Liver (tissue), 9 donors: Measurements from ENCODE around the gene EGFR. TPM values are rescaled to one million over a fixed set of nuclear protein-coding genes. Genes with fewer than 3 reads are reported as not detected.
A peak's percentile ranks its signal among the peaks of the same experiment; 100 is the strongest.

Source experiments
- DNase-seq: peaks from one replicate; pipeline ENCODE4 v3.0.0-alpha.2; 2017; ENCODE audit warnings: low spot score
- H3K27ac ChIP-seq, 2 donors: one replicate each; pipeline ENCODE4 v1.7.0; 2013; ENCODE audit warnings: inconsistent platforms in 2 of 2, low read length in 2 of 2, control low read depth in 1 of 2, low read depth in 1 of 2, mild to moderate bottlenecking in 1 of 2
- H3K27me3 ChIP-seq, 4 donors: one replicate each; pipeline versions ENCODE4 v1.6.1 to v1.7.0; 2013; ENCODE audit warnings: low read length in 3 of 4, inconsistent platforms in 1 of 4, mild to moderate bottlenecking in 1 of 4, moderate library complexity in 1 of 4; ENCODE audit not compliant: control insufficient read depth in 4 of 4, insufficient read depth in 4 of 4
- H3K36me3 ChIP-seq, 4 donors: one replicate each; pipeline versions ENCODE4 v1.6.1 to v1.7.0; 2013; ENCODE audit warnings: low read length in 3 of 4, mild to moderate bottlenecking in 3 of 4, low read depth in 1 of 4, moderate library complexity in 1 of 4; ENCODE audit not compliant: control insufficient read depth in 4 of 4, insufficient read depth in 3 of 4
- H3K4me1 ChIP-seq, 4 donors: one replicate each; pipeline versions ENCODE4 v1.6.1 to v1.7.0; 2013; ENCODE audit warnings: low read length in 3 of 4, mild to moderate bottlenecking in 3 of 4, moderate library complexity in 1 of 4; ENCODE audit not compliant: control insufficient read depth in 4 of 4, insufficient read depth in 4 of 4
- H3K4me3 ChIP-seq, 3 donors: one replicate each; pipeline versions ENCODE4 v1.6.1 to v1.7.0; 2013; ENCODE audit warnings: low read length in 3 of 3, control low read depth in 1 of 3, low read depth in 1 of 3, mild to moderate bottlenecking in 1 of 3
- H3K9ac ChIP-seq, 2 donors: one replicate each; pipeline ENCODE4 v1.7.0; 2013; ENCODE audit warnings: low read length in 2 of 2, mild to moderate bottlenecking in 2 of 2, moderate library complexity in 2 of 2, control low read depth in 1 of 2, low read depth in 1 of 2
- H3K9me3 ChIP-seq, 4 donors: one replicate each; pipeline versions ENCODE4 v1.6.1 to v1.7.0; 2013; ENCODE audit warnings: low read length in 3 of 4; ENCODE audit not compliant: control insufficient read depth in 4 of 4
- ATF3 ChIP-seq: IDR thresholded peaks from 2 replicates; pipeline ENCODE4 v1.6.1; 2016; ENCODE audit warnings: antibody characterized with exemption
- EGR1 ChIP-seq, 2 donors: IDR thresholded peaks; 2 replicates each; pipeline ENCODE4 v1.6.1; 2016 to 2018; ENCODE audit warnings: antibody characterized with exemption in 2 of 2, low read depth in 2 of 2
- FOXA1 ChIP-seq: IDR thresholded peaks from 2 replicates; pipeline ENCODE4 v1.6.1; 2016; ENCODE audit warnings: antibody characterized with exemption
- FOXA2 ChIP-seq: IDR thresholded peaks from 2 replicates; pipeline ENCODE4 v1.6.1; 2016; ENCODE audit warnings: antibody characterized with exemption
- GABPA ChIP-seq, 2 donors: IDR thresholded peaks in 1 of 2; conservative IDR thresholded peaks in 1 of 2; 2 replicates each; pipeline ENCODE4 v1.6.1; 2016; ENCODE audit warnings: antibody characterized with exemption in 2 of 2, mild to moderate bottlenecking in 1 of 2, moderate library complexity in 1 of 2
- HNF4A ChIP-seq, 2 donors: conservative IDR thresholded peaks; 2 replicates each; pipeline ENCODE4 v1.6.1; 2016; ENCODE audit warnings: antibody characterized with exemption in 2 of 2, mild to moderate bottlenecking in 2 of 2
- HNF4G ChIP-seq: IDR thresholded peaks from 2 replicates; pipeline ENCODE4 v1.6.1; 2016; ENCODE audit warnings: antibody characterized with exemption
- JUND ChIP-seq, 2 donors: IDR thresholded peaks; 2 replicates each; pipeline ENCODE4 v1.6.1; 2016; ENCODE audit warnings: antibody characterized with exemption in 2 of 2
- NR2F2 ChIP-seq: IDR thresholded peaks from 2 replicates; pipeline ENCODE4 v1.6.1; 2016; ENCODE audit warnings: antibody characterized with exemption
- RAD21 ChIP-seq, 2 donors: IDR thresholded peaks; 2 replicates each; pipeline ENCODE4 v1.6.1; 2016; ENCODE audit warnings: antibody characterized with exemption in 2 of 2, mild to moderate bottlenecking in 2 of 2
- RXRA ChIP-seq, 2 donors: IDR thresholded peaks; 2 replicates each; pipeline ENCODE4 v1.6.1; 2017 to 2018; ENCODE audit warnings: antibody characterized with exemption in 2 of 2, mild to moderate bottlenecking in 1 of 2
- SP1 ChIP-seq: IDR thresholded peaks from 2 replicates; pipeline ENCODE4 v1.6.1; 2018; ENCODE audit warnings: antibody characterized with exemption, mild to moderate bottlenecking
- TAF1 ChIP-seq: conservative IDR thresholded peaks from 2 replicates; pipeline ENCODE4 v1.6.1; 2016; ENCODE audit warnings: antibody characterized with exemption, mild to moderate bottlenecking
- YY1 ChIP-seq: IDR thresholded peaks from 2 replicates; pipeline ENCODE4 v1.6.1; 2016; ENCODE audit warnings: antibody characterized with exemption, mild to moderate bottlenecking
- WGBS: extraction: QIAGEN DNeasy Blood & Tissue Kit; methylation state at CpG from one replicate; pipeline ENCODE4 v1.1.7; 2013; 5-methylcytosine and 5-hydroxymethylcytosine counted together
- polyA plus RNA-seq, 2 donors: library from polyadenylated mRNA; stranded (reverse) in 1 of 2; unstranded in 1 of 2; fragments of 200-250 nt in 1 of 2; fragments of >200 nt in 1 of 2; fragmentation: Nextera tagmentation in 1 of 2; extraction: Ambion mirVana in 1 of 2; gene quantifications; one replicate each; pipeline versions ENCODE4 v1.2.1 to v1.2.3, GENCODE V29; 2013 to 2015
- total RNA-seq, 2 donors: library from RNA; depleted of rRNA; stranded (reverse); fragments of >200 nt; gene quantifications; one replicate each; pipeline ENCODE4 v1.2.3, GENCODE V29; 2014
- TF ChIP-seq, protein P1 (sequence below): IDR thresholded peaks from 2 replicates; pipeline ENCODE4 v1.6.1; 2016; ENCODE audit warnings: antibody characterized with exemption
- TF ChIP-seq, protein P2 (sequence below): fragments of 150-350 bp; IDR thresholded peaks from 2 replicates; pipeline ENCODE4 v1.5.1; 2017; ENCODE audit warnings: improper control_type of control experiment, low read depth, low read length; ENCODE audit not compliant: missing input control
- TF ChIP-seq, protein P3 (sequence below): IDR thresholded peaks from 2 replicates; pipeline ENCODE4 v1.6.1; 2016; ENCODE audit warnings: antibody characterized with exemption, mild to moderate bottlenecking
- TF ChIP-seq, protein P4 (sequence below): IDR thresholded peaks from 2 replicates; pipeline ENCODE4 v1.6.1; 2016; ENCODE audit warnings: antibody characterized with exemption
- donor health status: healthy.
- donor health status: healthy.
- donor health status: healthy.
- donor health status: healthy.
- donor health status: healthy.

The EGFR gene
- total and polyA plus RNA-seq, 4 donors, result 22.6 to 37.0 (median 27.7) TPM

- Histone ChIP-seq H3K9ac (no peak overlapping the region), H3K4me1 (peaks cover 10 to 77% (median 51%) of the 10 kb centered on the region in 4 donors), H3K4me3 (no peak overlapping the region), H3K27me3 (no peaks in the 10 kb centered on the region), H3K36me3 (peaks cover 0 to 3% (median 0%) of the 10 kb centered on the region in 4 donors), H3K27ac (peak overlapping the region; percentile 53 to 84), H3K9me3 (no peaks in the 10 kb centered on the region)
- 66% methylated on average over 7 of the region's 7 CpGs for WGBS
- TF ChIP-seq HNF4A (conservative IDR thresholded peaks at IDR 0.05) (peak; percentile 68), NR2F2 (no peak), YY1 (peak; percentile 64), TAF1 (no peak), HNF4G (no peak), GABPA (IDR thresholded peaks at IDR 0.05 in 1 of 2, conservative IDR thresholded peaks at IDR 0.05 in 1 of 2) (no peak), RXRA (IDR thresholded peaks at IDR 0.05) (peak; percentile 83 to 90), JUND (IDR thresholded peaks at IDR 0.05) (peak; percentile 30 to 40), RAD21 (IDR thresholded peaks at IDR 0.05) (peak; percentile 22 to 57), SP1 (peak; percentile 71), FOXA2 (peak; percentile 83), FOXA1 (peak; percentile 72), EGR1 (IDR thresholded peaks at IDR 0.05; ENCODE audit: low read depth in 2 of 2) (no peak), ATF3 (peak; percentile 5)
- TF ChIP-seq, protein P1, sequence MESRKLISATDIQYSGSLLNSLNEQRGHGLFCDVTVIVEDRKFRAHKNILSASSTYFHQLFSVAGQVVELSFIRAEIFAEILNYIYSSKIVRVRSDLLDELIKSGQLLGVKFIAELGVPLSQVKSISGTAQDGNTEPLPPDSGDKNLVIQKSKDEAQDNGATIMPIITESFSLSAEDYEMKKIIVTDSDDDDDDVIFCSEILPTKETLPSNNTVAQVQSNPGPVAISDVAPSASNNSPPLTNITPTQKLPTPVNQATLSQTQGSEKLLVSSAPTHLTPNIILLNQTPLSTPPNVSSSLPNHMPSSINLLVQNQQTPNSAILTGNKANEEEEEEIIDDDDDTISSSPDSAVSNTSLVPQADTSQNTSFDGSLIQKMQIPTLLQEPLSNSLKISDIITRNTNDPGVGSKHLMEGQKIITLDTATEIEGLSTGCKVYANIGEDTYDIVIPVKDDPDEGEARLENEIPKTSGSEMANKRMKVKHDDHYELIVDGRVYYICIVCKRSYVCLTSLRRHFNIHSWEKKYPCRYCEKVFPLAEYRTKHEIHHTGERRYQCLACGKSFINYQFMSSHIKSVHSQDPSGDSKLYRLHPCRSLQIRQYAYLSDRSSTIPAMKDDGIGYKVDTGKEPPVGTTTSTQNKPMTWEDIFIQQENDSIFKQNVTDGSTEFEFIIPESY, result no peak
- TF ChIP-seq, protein P2, sequence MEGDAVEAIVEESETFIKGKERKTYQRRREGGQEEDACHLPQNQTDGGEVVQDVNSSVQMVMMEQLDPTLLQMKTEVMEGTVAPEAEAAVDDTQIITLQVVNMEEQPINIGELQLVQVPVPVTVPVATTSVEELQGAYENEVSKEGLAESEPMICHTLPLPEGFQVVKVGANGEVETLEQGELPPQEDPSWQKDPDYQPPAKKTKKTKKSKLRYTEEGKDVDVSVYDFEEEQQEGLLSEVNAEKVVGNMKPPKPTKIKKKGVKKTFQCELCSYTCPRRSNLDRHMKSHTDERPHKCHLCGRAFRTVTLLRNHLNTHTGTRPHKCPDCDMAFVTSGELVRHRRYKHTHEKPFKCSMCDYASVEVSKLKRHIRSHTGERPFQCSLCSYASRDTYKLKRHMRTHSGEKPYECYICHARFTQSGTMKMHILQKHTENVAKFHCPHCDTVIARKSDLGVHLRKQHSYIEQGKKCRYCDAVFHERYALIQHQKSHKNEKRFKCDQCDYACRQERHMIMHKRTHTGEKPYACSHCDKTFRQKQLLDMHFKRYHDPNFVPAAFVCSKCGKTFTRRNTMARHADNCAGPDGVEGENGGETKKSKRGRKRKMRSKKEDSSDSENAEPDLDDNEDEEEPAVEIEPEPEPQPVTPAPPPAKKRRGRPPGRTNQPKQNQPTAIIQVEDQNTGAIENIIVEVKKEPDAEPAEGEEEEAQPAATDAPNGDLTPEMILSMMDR, result no peak
- TF ChIP-seq, protein P3, sequence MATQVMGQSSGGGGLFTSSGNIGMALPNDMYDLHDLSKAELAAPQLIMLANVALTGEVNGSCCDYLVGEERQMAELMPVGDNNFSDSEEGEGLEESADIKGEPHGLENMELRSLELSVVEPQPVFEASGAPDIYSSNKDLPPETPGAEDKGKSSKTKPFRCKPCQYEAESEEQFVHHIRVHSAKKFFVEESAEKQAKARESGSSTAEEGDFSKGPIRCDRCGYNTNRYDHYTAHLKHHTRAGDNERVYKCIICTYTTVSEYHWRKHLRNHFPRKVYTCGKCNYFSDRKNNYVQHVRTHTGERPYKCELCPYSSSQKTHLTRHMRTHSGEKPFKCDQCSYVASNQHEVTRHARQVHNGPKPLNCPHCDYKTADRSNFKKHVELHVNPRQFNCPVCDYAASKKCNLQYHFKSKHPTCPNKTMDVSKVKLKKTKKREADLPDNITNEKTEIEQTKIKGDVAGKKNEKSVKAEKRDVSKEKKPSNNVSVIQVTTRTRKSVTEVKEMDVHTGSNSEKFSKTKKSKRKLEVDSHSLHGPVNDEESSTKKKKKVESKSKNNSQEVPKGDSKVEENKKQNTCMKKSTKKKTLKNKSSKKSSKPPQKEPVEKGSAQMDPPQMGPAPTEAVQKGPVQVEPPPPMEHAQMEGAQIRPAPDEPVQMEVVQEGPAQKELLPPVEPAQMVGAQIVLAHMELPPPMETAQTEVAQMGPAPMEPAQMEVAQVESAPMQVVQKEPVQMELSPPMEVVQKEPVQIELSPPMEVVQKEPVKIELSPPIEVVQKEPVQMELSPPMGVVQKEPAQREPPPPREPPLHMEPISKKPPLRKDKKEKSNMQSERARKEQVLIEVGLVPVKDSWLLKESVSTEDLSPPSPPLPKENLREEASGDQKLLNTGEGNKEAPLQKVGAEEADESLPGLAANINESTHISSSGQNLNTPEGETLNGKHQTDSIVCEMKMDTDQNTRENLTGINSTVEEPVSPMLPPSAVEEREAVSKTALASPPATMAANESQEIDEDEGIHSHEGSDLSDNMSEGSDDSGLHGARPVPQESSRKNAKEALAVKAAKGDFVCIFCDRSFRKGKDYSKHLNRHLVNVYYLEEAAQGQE, result peak; percentile 72
- TF ChIP-seq, protein P4, sequence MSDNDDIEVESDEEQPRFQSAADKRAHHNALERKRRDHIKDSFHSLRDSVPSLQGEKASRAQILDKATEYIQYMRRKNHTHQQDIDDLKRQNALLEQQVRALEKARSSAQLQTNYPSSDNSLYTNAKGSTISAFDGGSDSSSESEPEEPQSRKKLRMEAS, result no peak
- DNase-seq, result no peak
Observed at GRCh38 chr7:55046582-55047342, 27.9 kb downstream of the EGFR start.
